Calu3 (cell line): ENCODE results near the gene OR1M1. TPM values are rescaled to one million over a fixed set of nuclear protein-coding genes. Genes with fewer than 3 reads are reported as not detected.
"Not testable (repeated sequence)": the region's sequence is repeated elsewhere in the genome, so short reads cannot be mapped to it uniquely, and the experiment has no call there.

Experiments
- BruUV-seq: library from RNA; stranded (reverse); fragments of 400-500 nt; replicated peaks from 2 replicates; lab custom pipeline; 2021; lab: Mats Ljungman, UMichigan
- CTCF ChIA-PET: fragments of 300-600 bp; sonication (Branson Sonifier 250); formaldehyde crosslinking; loops from one replicate; lab custom pipeline; 2022; ENCODE audit warnings: antibody characterized with exemption; lab: Charles Lee
- DNase-seq: peaks from one replicate; pipeline ENCODE4 v3.0.0; 2022
- H3K27ac Mint-ChIP-seq: one replicate; pipeline ENCODE4 v1.8.0; 2022; ENCODE audit warnings: mixed read lengths; ENCODE audit not compliant: unreplicated experiment
- H3K27me3 Mint-ChIP-seq: one replicate; pipeline ENCODE4 v1.8.0; 2022; ENCODE audit warnings: mixed read lengths; ENCODE audit not compliant: unreplicated experiment
- H3K36me3 Mint-ChIP-seq: one replicate; pipeline ENCODE4 v1.8.0; 2022; ENCODE audit warnings: mild to moderate bottlenecking, moderate library complexity, mixed read lengths; ENCODE audit not compliant: insufficient read depth, unreplicated experiment
- H3K4me1 Mint-ChIP-seq: one replicate; pipeline ENCODE4 v1.8.0; 2022; ENCODE audit warnings: mild to moderate bottlenecking, low read depth, mixed read lengths; ENCODE audit not compliant: unreplicated experiment
- H3K4me3 Mint-ChIP-seq: one replicate; pipeline ENCODE4 v1.8.0; 2022; ENCODE audit warnings: mild to moderate bottlenecking, low read depth, moderate library complexity, mixed read lengths; ENCODE audit not compliant: unreplicated experiment
- H3K9me3 Mint-ChIP-seq: one replicate; pipeline ENCODE4 v1.8.0; 2022; ENCODE audit warnings: low read depth, mixed read lengths; ENCODE audit not compliant: unreplicated experiment
- CTCF ChIP-seq: fragments of 200-600 bp; IDR thresholded peaks from one replicate; pipeline ENCODE4 v1.8.0; 2022; ENCODE audit warnings: antibody characterized with exemption; ENCODE audit not compliant: unreplicated experiment
- intact Hi-C: fragments of 100-400 bp; cut with micrococcal nuclease; formaldehyde crosslinking; loops from one replicate; pipeline ENCODE4 v1.10.0; 2022; ENCODE audit not compliant: unreplicated experiment
- total RNA-seq: library from RNA; stranded (reverse); gene quantifications from 2 replicates; pipeline ENCODE4 v1.2.3, GENCODE V29; 2022

OR1M1 gene
- total RNA-seq, 1 experiment from 2014 or later: not detected

- no peaks in the 10 kb centered on the region for H3K9me3 Mint-ChIP-seq
- intact Hi-C loops: no loop called here
- H3K36me3 Mint-ChIP-seq: no peaks in the 10 kb centered on the region
- H3K27ac Mint-ChIP-seq: peak overlapping the region; percentile 83
- TF ChIP-seq CTCF: no peak
- no TSS peak for BruUV-seq
- H3K4me3 Mint-ChIP-seq: no peak overlapping the region
- peaks cover 18% of the 10 kb centered on the region for H3K4me1 Mint-ChIP-seq
- no peak for DNase-seq
- CTCF ChIA-PET: interaction anchor here (1.8 kb wide), 1 partner anchor 21 kb away, joined by 11 read pairs; no protein-coding TSS in a partner anchor
- H3K27me3 Mint-ChIP-seq: no peaks in the 10 kb centered on the region
These were observed 32.7 kb upstream of the OR1M1 start for GRCh38 chr19:9054207-9054606.

GRCh38 chr19:9054765-9055164, 32.1 kb upstream of the OR1M1 start:
- CTCF ChIA-PET: interaction anchor here (0.7 to 1.8 kb wide), 3 partner anchors 21 to 229 kb away, joined by 3 to 11 read pairs (median 4); no protein-coding TSS in a partner anchor
- H3K9me3 Mint-ChIP-seq: no peaks in the 10 kb centered on the region
- H3K27me3 Mint-ChIP-seq: no peaks in the 10 kb centered on the region
- H3K4me3 Mint-ChIP-seq: peak overlapping the region; percentile 37
- intact Hi-C loops: no loop called here
- peak overlapping the region; percentile 83 for H3K27ac Mint-ChIP-seq
- H3K4me1 Mint-ChIP-seq: peaks cover 18% of the 10 kb centered on the region
- BruUV-seq: no TSS peak
- no peak for TF ChIP-seq CTCF
- H3K36me3 Mint-ChIP-seq: no peaks in the 10 kb centered on the region
- peak; percentile 24 for DNase-seq

GRCh38 chr19:9056131-9056530, 30.7 kb upstream of the OR1M1 start:
- BruUV-seq, intact Hi-C loops, H3K36me3 Mint-ChIP-seq, H3K27me3 Mint-ChIP-seq, H3K9me3 Mint-ChIP-seq, H3K4me3 Mint-ChIP-seq, DNase-seq: not testable (repeated sequence)
- CTCF ChIA-PET: interaction anchor here (0.6 to 1.8 kb wide), 2 partner anchors 20 to 187 kb away, joined by 3 to 11 read pairs; no protein-coding TSS in a partner anchor
- peaks cover 18% of the 10 kb centered on the region for H3K4me1 Mint-ChIP-seq
- H3K27ac Mint-ChIP-seq: peak overlapping the region; percentile 83

DNA sequence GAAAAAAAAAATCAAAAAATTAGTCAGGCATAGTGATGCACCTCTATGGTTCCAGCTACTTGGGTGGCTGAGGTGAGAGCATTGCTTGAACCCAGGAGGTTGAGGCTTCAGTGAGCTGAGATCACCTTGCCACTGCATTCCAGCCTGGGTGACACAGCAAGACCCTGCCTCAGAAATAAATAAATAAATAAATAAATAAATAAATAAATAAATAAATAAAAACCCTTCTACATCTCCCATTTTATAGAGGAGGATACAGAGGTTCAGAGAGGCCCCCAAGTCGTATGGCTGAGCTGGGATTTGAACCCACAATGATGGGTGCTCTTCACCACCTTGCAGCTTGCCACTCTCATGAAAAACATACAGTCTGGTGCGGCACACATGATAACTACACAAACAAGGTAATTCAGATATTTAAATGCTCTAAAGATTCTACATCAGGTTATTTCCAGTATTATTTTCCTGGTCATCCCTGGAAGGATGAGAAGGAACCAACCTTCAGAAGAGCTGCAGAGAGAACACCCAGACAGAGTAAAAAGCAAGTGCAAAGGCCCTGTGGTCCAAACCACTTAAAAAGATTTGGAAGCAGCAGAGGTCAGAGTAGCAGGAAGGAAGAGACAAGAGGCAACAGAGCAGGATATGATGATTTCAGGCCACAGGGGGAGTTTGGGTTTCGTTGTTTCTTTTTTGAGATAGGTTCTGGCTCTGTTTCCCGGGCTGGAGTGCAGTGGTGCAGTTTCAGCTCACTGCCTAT, 29.2 kb upstream of the OR1M1 start:
- no peak overlapping the region for H3K4me3 Mint-ChIP-seq
- intact Hi-C loops: no loop called here
- H3K9me3 Mint-ChIP-seq: no peaks in the 10 kb centered on the region
- H3K36me3 Mint-ChIP-seq: no peaks in the 10 kb centered on the region
- H3K4me1 Mint-ChIP-seq: peaks cover 18% of the 10 kb centered on the region
- BruUV-seq: no TSS peak
- H3K27ac Mint-ChIP-seq: no peak overlapping the region
- no peak for DNase-seq
- CTCF ChIA-PET: no interaction called here
- H3K27me3 Mint-ChIP-seq: no peaks in the 10 kb centered on the region
- TF ChIP-seq CTCF: no peak
